Omental fat pad (tissue), 4 donors: ENCODE measurements around the gene ST3GAL5. TPM values are rescaled to one million over a fixed set of nuclear protein-coding genes. Genes with fewer than 3 reads are reported as not detected.

Experiments used
- ATAC-seq: fragments of 150-250 bp; one replicate; pipeline ENCODE4 v1.9.1; 2016; ENCODE audit warnings: mild to moderate bottlenecking, moderate library complexity; ENCODE audit not compliant: low FRiP score
- DNase-seq: peaks from one replicate; pipeline ENCODE4 v3.0.0-alpha.2; 2019; ENCODE audit warnings: low spot score
- CTCF ChIP-seq, 3 donors: fragments of 450-650 bp; IDR thresholded peaks; one replicate each; pipeline ENCODE4 v1.5.1; 2016 to 2017; ENCODE audit warnings: antibody characterized with exemption in 3 of 3, mild to moderate bottlenecking in 3 of 3, moderate library complexity in 2 of 3
- total RNA-seq, 4 donors: library from RNA; depleted of rRNA; stranded (reverse); fragments of >200 nt; gene quantifications; one replicate each; pipeline ENCODE4 v1.1.0, GENCODE V29; 2016

The ST3GAL5 gene
- total RNA-seq, 4 donors from 2014 or later, result 41.7 to 89.5 (median 59.4) TPM

DNA sequence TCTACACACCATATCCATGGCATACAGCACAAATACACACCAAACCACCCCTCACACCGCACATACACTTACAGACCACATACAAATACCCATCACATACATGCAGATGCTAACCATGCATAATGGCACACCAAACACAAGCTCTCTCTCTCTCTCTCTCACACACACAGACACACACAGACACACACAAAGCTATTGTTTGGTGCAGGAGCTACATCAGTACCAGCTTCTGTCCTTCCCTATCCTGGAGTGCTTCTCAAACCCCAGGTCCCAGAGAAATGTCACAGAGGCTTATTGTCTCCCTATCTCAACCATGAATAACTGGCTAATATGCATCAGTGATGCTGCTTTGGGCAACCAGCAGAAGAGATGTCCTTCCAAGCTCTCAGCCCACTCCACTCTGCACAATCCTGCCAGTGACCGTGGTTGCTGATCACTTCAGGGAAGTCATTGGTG lies 36.5 kb upstream of the ST3GAL5 start:
- no peak for TF ChIP-seq CTCF (IDR thresholded peaks at IDR 0.05)
- ATAC-seq, result no peak
- no peak for DNase-seq

DNA sequence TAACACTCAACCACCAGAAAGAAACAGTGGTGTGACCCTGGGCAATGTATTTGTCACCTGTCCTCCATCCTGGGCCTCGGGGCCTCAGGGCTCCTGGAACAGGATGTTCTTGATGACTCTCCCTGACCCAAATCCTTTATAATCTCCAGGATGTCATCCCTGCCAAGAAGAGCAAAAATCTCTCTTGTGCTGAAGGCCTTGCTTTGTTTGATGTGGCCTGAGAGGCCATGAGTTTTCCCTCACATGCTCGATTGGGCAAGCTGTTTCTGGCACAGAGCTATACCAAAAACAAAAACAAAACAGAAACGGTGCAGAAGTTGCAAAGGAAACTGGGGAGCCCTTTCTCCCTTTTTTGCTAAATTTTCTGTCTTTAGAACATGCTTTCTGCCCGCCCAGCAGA lies 35.7 kb upstream of the ST3GAL5 start:
- peak; percentile 65 for ATAC-seq
- no peak for TF ChIP-seq CTCF (IDR thresholded peaks at IDR 0.05)
- DNase-seq, result no peak

DNA sequence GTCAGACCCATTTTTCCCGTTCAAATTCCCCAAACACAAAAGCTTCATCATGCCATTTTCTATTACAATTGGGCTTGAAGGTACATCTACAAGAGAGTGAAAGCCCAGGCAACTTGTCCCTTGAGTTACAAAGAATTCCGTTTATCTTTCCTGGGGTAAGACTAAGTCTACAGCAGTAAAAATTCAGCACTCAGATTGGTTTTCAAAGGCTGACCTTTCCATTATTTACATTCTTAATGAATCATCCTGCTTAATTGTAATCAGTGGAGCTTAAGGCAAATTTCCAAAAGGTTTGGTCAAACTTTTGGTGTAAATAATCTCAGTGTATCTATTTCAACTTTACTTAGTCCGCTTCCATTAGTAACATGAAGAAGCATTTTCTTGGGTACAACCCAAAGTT lies 33.4 kb upstream of the ST3GAL5 start:
- no peak for DNase-seq
- no peak for ATAC-seq
- TF ChIP-seq CTCF (IDR thresholded peaks at IDR 0.05), result no peak

DNA sequence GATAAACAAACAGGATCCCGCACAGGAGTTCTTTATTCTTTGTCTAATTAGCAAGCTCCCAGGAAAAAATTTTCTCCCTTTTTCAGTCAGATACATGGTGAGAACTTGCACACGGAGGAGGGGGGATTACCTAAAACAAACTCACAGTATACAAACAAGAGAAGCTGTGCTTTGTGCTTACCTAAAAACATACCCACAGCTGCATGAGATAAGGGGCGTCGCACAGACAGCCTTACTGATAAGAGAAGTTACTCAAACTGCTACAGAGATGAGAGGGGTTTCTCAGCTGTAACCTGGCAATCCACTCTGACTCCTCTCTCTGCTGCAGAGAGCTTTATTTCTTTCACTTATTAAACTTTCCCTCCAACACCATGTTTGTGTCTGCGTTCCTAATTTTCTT lies 32.9 kb upstream of the ST3GAL5 start:
- DNase-seq, result no peak
- no peak for TF ChIP-seq CTCF (IDR thresholded peaks at IDR 0.05)
- no peak for ATAC-seq

- no peak for DNase-seq
- ATAC-seq, result no peak
- no peak for TF ChIP-seq CTCF (IDR thresholded peaks at IDR 0.05)
These were observed 32.2 kb upstream of the ST3GAL5 start for GRCh38 chr2:85920810-85921545.

- ATAC-seq, result no peak
- no peak for DNase-seq
- TF ChIP-seq CTCF (IDR thresholded peaks at IDR 0.05), result no peak
These were observed 29.4 kb upstream of the ST3GAL5 start for GRCh38 chr2:85917887-85918795.
